ENCODE data around the gene PAX7. TPM values are rescaled to one million over a fixed set of nuclear protein-coding genes. Genes with fewer than 3 reads are reported as not detected.

The PAX7 gene
- total RNA-seq, 6 experiments from 2014 or later, result not detected

- TF ChIP-seq, protein P1, sequence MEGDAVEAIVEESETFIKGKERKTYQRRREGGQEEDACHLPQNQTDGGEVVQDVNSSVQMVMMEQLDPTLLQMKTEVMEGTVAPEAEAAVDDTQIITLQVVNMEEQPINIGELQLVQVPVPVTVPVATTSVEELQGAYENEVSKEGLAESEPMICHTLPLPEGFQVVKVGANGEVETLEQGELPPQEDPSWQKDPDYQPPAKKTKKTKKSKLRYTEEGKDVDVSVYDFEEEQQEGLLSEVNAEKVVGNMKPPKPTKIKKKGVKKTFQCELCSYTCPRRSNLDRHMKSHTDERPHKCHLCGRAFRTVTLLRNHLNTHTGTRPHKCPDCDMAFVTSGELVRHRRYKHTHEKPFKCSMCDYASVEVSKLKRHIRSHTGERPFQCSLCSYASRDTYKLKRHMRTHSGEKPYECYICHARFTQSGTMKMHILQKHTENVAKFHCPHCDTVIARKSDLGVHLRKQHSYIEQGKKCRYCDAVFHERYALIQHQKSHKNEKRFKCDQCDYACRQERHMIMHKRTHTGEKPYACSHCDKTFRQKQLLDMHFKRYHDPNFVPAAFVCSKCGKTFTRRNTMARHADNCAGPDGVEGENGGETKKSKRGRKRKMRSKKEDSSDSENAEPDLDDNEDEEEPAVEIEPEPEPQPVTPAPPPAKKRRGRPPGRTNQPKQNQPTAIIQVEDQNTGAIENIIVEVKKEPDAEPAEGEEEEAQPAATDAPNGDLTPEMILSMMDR (IDR thresholded peaks at IDR 0.05), result no peak
- no peak for DNase-seq
- Mint-ChIP-seq H3K27ac (no peak overlapping the region), H3K36me3 (ENCODE audit: low read depth) (no peaks in the 10 kb centered on the region), H3K4me1 (ENCODE audit: low read depth) (no peaks in the 10 kb centered on the region), H3K9me3 (no peaks in the 10 kb centered on the region), H3K4me3 (no peak overlapping the region), H3K27me3 (ENCODE audit: insufficient read depth) (peaks cover 28% of the 10 kb centered on the region)
Observed at GRCh38 chr1:18732686-18733085, 102.0 kb downstream of the PAX7 start.

GRCh38 chr1:18734001-18734400 lies 103.4 kb downstream of the PAX7 start:
- Mint-ChIP-seq H3K27me3 (ENCODE audit: insufficient read depth) (peaks cover 25% of the 10 kb centered on the region), H3K27ac (no peak overlapping the region), H3K9me3 (no peaks in the 10 kb centered on the region), H3K36me3 (ENCODE audit: low read depth) (no peaks in the 10 kb centered on the region), H3K4me1 (ENCODE audit: low read depth) (no peaks in the 10 kb centered on the region), H3K4me3 (no peak overlapping the region)
- TF ChIP-seq, protein P1 (IDR thresholded peaks at IDR 0.05), result no peak
- DNase-seq, result no peak

DNA sequence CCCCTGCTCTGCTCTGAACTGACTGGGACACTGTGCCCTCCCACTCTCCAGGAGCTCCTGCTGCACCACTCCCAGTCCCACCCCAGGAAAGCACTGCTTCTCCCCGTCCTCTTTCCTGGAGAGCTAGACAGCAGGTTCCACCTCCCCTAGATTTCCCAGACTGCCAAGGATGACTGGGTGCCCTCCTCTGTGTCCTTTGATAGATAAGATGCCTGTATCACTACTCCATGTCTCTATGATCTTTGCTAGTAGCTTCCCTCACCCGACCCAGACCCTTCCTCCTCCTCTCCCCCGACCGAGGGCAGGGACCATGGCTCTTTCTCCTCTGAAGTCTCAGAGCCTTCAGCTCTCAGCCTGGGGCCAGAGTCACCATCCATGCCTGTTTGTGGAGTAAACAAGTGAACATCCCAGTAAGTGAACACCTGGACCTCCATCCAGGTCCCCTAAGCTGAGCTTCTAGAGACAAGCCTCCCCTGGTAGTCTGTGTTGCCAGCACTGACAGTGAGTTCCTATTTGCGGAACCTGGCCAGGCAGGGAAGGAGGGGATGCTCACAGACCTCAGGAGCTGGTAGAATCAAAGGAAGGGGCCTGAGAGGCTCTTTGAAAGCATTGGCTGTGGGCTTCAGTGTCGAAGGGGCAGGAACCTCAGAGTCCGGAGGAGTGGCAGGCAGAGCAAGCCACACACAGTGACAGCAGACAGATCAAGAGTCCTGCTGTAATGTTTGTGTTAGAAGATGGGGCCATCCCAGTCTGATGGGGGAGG lies 104.0 kb downstream of the PAX7 start:
- Mint-ChIP-seq H3K36me3 (ENCODE audit: low read depth) (no peaks in the 10 kb centered on the region), H3K27ac (no peak overlapping the region), H3K9me3 (no peaks in the 10 kb centered on the region), H3K4me3 (no peak overlapping the region), H3K4me1 (ENCODE audit: low read depth) (no peaks in the 10 kb centered on the region), H3K27me3 (ENCODE audit: insufficient read depth) (peaks cover 22% of the 10 kb centered on the region)
- DNase-seq, result no peak
- TF ChIP-seq, protein P1 (IDR thresholded peaks at IDR 0.05), result no peak

GRCh38 chr1:18735224-18735997 lies 104.8 kb downstream of the PAX7 start:
- H3K36me3 Mint-ChIP-seq (ENCODE audit: low read depth), result no peaks in the 10 kb centered on the region
- H3K4me1 Mint-ChIP-seq (ENCODE audit: low read depth), result no peaks in the 10 kb centered on the region
- H3K27ac Mint-ChIP-seq, result no peak overlapping the region
- no peak for DNase-seq
- H3K9me3 Mint-ChIP-seq, result no peaks in the 10 kb centered on the region
- H3K27me3 Mint-ChIP-seq (ENCODE audit: insufficient read depth), result peaks cover 20% of the 10 kb centered on the region
- TF ChIP-seq, protein P1 (IDR thresholded peaks at IDR 0.05), result no peak
- H3K4me3 Mint-ChIP-seq, result no peak overlapping the region

DNA sequence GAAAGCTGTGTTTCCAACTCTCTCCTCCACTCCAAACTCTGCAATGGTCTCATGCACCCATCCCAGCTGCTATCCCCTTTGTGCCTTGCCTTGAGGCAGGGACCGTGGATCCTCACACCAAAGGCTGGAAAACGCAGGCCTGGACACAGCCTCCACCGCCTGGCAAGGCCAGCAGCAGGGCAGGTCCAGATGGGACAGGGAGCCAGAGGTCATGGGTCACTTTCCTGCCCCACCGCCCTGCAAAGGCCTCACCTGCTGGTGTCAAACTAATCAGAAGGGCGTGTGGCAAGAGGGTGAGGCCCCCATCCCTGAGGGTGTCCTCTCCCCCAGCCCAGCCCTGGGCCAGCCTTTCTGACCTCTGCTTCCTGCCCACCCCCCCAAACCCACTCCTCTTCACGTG lies 106.3 kb downstream of the PAX7 start:
- Mint-ChIP-seq H3K27me3 (ENCODE audit: insufficient read depth) (peaks cover 18% of the 10 kb centered on the region), H3K27ac (no peak overlapping the region), H3K4me3 (no peak overlapping the region), H3K36me3 (ENCODE audit: low read depth) (no peaks in the 10 kb centered on the region), H3K4me1 (ENCODE audit: low read depth) (no peaks in the 10 kb centered on the region), H3K9me3 (no peaks in the 10 kb centered on the region)
- no peak for DNase-seq
- TF ChIP-seq, protein P1 (IDR thresholded peaks at IDR 0.05), result no peak
